NCI-H2029 treated with DMSO at 0.1 percent for 48 hours (cell line): ENCODE data around the gene DPM2.

ENCODE experiments used
- DNase-seq: peaks from one replicate; lab custom pipeline; 2025; lab: John Stamatoyannopoulos, UW

DPM2 gene

GRCh38 chr9:127898433-127899127 is 39.1 kb downstream of the DPM2 start:
- no peak for DNase-seq

DNA sequence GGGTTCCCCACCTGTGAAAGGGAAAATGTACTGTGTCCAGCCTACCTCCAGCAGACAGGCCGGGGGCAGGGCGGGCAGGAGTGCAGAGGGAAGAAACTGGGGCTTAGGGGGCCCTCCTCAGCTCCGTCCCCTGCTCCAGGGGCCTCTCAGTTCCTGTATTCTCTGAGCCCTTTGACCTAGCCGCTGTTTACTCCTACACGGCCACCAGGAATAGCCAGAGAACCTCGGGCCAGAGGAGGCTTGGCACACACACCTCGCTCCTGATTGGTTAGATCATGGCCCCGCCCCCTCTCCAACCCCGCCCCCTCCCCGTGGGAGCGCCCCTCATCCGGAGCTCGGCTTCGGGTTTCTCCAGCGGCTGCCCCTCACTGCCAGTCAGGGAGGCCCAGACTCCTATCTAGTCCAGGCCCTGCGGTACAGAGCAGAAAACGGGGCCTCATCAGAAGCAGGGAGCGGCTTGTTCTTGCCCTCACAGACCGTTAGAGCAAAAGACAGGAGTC is 40.4 kb downstream of the DPM2 start:
- DNase-seq = no peak

DNA sequence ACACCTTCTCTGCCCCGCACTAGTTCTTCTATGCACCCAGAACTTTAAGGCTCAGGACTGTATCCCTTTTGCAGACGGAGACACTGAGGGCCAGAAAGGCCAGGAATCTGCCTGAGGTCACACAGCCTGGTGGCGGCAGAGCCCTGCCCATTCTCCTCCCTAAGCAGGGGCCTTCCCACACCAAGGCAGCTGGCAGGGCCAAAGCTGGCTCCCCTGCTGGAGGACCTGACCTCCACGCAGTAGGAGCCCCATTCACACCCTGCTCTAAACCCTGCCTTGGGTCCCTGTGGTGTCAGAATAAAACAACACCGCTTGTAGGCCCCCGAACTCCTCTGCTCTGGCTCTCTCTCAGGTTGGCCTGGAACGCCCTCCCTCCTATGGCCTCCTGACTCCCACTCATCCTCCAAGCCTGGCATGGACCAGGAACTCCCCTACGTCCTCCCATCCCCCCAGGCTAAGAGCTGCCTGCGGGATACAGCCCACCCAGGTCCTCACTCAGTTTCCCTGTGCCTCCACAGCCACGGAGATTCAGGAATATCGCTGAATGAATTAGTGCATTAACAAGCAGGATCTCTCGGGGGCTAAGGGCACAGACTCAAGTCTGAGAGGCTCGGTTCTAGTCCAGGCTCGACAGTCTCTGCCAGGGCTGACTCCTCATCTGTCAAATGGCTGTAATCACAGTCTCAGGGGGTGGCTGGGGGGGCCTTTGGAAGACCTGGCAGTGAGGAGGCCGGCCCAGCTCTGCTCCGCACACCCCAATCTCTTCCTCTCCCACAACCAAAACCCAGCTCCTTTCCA is 41.1 kb downstream of the DPM2 start:
- no peak for DNase-seq

DNA sequence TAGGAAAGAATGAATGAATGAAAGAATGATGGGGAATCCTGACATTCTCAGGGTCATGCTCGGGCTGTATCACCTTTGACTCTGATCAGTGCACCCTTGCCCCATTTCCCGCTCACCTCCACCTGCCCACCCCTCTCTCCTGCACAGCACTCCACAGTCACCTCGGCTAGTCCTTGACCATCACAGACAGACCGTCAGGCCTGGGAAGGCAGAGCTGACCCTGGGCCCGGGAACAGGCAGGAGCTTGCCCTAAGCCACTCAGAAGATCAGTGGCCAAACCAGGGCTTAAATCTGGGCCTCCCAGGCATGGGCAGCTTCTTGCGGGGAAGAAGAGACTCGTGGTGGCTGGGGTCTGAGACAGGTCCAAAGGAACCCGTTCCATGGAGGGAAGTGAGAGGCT is 41.8 kb downstream of the DPM2 start:
- no peak for DNase-seq

- DNase-seq = no peak
Measured at GRCh38 chr9:127893392-127893791, 44.3 kb downstream of the DPM2 start.

GRCh38 chr9:127892831-127893230 is 44.8 kb downstream of the DPM2 start:
- DNase-seq = no peak

- no peak for DNase-seq
Measured at GRCh38 chr9:127890053-127890452, 47.6 kb downstream of the DPM2 start.

DNA sequence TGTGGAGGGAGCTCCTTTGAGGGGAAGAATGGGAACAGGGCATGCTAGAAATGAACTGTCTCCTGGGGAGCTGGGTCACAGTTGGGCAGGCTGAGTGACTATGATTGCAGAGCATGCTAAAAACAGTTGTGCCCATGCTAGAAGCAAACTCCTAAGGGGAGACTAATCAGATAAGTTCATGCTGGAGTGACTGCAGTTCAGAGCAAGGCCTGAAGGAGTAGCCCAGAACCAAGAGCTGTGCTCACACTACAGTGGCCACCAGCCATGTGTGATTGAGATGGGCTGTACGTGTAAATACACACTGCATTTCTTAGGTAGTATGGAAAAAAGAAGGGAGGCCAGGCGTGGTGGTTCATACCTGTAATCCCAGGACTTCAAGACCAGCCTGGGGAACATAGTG is 49.9 kb downstream of the DPM2 start:
- DNase-seq = no peak

DNA sequence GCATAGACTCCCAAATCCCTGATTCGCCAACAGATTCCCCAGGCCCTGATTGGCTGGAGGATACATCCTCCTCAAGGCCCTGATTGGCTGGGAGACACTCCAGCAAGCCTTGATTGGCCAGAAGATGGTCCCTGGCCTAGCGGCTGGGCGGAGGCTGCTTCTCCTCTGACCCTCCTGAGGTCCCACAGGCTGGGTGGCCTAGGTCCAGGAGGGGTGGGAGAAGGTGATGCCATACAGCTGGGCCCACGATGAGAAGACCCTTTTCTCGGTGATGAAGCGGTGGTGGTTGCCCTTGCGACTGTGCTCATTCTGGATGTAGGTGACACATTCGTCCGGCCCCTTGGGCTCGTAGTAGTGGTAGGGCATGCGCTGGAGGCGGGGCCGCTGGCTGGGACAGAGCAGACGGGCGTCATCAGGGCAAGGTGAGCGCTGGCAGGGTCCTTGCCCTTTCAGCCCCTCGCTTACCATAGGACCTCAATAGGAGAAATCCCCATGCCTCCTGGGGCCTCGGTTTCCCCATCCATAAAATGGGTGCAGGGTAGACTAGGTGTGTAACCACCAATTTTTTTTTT is 51.2 kb downstream of the DPM2 start:
- no peak for DNase-seq

DNA sequence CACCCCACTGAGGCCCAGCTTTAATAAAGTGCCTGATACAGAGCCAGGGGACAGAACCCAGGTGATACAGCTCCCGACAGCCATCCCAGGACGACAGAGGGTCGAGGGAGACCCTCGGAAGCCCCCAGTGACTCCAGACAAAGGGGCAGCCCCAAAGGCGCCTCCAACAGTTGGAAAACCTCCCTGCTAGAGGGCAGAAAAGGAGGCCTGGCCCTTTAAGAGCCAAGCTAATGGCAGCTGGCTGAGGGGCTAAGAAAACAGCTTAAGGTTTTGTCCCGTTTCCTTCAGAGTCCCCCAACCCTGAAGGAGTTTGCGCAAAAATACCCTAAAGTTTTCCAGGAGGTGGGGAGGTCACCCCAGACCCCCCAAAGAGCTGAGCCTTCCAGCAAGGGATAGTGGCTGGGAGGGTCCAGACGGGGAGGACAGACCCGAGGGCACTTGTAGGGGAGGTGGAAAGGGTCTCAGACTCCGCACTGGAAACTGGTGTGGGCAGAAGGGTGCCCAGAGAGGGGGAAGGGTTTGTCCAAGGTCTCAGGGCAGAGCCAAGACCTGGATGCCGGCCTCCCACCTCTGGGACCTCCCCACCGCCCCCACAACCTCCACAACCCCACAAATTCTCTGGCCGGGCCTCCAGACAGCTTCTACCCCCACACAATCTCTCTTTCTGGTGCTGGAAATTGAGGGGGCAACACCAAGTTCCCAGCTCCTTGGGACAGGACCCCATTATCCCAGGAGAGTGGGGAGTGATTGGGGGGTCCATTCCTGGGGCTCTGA is 52.0 kb downstream of the DPM2 start:
- no peak for DNase-seq
